GM18909 (cell line): ENCODE results near the gene POTEH.
"Not testable (repeated sequence)": the region's sequence is repeated elsewhere in the genome, so short reads cannot be mapped to it uniquely, and the experiment has no call there.

Source experiments
- ATAC-seq: cut with Tn5 transposase; IDR thresholded peaks from one replicate; pipeline ENCODE4 v1.9.1; 2021; ENCODE audit warnings: mild to moderate bottlenecking; ENCODE audit not compliant: unreplicated experiment, poor library complexity

The POTEH gene

DNA sequence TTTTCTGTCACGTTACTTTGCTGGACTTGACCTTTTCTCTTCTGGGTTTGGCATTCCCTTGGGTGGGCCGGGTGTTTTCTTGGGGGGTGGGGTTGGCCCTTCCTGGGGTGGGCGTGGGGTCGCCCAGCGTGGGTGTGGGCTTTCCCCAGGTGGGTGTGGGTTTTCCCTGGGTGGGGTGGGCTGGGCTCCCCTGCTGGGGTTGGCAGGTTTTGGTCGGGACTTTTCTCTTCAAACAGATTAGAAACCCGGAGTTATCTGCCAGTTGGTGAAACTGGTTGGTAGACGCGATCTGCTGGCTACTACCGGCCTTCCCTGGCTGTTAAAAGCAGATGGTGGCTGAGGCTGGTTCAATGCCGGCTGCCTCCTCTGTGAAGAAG lies at the start of gene POTEH:
Gene POTEH, plus strand, starts transcription at position 278 of the 377 bp plus-strand sequence. Its CDS starts 52 bp downstream, at position 330.
- not testable (repeated sequence) for ATAC-seq

DNA sequence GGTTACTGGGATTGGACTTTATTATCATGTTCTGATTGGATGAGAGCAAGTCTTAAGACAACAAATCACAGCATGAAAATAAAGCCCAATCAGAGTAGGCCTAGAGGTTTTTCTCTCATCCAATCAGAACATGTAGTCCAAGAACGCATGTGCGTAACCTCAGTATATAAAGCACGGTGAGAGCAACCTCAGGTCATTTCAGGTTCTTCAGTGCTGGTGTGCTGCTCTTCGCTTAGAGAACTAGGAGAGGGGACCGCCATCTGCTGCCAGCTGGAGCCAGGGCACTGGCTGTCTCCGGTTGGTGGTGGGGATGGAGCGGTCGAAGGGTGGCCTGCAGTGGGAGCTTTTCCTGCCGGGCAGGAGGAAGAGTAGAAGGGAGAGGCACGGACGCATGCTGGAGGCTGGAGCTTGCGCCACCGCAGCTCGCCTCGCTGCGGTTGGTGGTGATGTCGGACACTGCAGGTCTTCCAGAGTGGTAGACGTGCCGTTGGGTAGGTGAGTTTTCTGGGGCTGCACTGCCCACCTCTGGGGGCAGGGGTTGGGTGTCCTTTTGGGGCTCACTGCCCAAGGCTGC lies 47.5 kb upstream of the POTEH start:
- ATAC-seq = not testable (repeated sequence)

- not testable (repeated sequence) for ATAC-seq
Measured at GRCh38 chr22:15651954-15652353, 37.9 kb upstream of the POTEH start.

GRCh38 chr22:15652738-15653137 lies 37.1 kb upstream of the POTEH start:
- not testable (repeated sequence) for ATAC-seq

DNA sequence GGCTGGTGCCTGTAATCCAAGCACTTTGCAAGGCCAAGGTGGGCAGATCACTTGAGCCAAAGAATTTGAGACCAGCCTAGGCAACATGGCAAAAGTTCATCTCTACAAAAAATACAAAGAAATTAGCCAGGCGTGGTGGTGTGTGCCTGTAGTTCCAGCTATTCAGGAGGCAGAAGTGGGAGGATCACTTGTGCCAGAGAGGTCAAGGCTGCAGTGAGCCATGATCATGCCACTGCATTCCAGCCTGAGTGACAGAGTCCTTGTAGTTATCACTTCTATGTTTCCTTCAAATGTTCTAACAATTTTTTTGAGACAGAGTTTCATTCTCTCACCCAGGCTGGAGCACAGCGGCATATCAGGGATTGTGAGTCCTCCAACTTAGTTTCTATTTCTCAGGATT lies 36.6 kb upstream of the POTEH start:
- ATAC-seq = not testable (repeated sequence)

GRCh38 chr22:15661102-15661501 lies 28.7 kb upstream of the POTEH start:
- ATAC-seq = not testable (repeated sequence)

DNA sequence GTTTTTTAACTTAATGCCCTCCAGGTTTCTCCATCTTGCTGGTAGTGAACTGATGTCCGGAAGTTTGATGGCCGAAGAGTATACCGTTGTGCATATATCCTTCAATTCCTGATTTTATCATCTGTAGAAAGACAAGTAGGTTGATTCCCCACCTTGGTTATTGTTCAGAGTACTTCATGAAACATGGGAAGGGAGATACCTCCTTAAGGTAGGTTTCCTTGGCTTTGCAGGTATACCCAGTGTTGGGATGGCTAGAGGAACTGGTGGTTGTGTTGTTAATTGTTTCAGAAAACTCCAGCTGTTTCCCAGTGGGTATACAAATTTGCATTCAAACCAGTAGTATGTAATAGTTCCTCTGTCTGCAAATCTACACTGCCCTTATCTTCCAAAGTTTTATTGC lies 25.1 kb upstream of the POTEH start:
- ATAC-seq = not testable (repeated sequence)

GRCh38 chr22:15665478-15665877 lies 24.3 kb upstream of the POTEH start:
- ATAC-seq = not testable (repeated sequence)

DNA sequence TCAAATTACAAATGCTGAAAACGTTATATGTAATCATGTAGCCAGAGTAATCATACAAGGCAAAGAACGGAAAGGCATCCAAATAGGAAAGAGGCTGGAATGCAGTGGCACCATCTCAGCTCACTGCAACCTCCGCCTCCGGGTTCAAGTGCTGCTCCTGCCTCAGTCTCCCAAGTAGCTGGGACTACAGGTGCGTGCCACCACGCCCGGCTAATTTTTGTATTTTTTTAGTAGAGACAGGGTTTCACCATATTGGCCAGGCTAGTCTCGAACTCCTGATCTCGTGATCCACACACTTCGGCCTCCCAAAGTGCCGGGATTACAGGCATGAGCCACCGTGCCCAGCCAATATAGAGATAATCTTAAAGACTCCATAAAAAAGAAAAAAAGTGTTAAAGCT lies 20.4 kb upstream of the POTEH start:
- not testable (repeated sequence) for ATAC-seq

- ATAC-seq = not testable (repeated sequence)
Measured at GRCh38 chr22:15679702-15680101, 10.1 kb upstream of the POTEH start.

DNA sequence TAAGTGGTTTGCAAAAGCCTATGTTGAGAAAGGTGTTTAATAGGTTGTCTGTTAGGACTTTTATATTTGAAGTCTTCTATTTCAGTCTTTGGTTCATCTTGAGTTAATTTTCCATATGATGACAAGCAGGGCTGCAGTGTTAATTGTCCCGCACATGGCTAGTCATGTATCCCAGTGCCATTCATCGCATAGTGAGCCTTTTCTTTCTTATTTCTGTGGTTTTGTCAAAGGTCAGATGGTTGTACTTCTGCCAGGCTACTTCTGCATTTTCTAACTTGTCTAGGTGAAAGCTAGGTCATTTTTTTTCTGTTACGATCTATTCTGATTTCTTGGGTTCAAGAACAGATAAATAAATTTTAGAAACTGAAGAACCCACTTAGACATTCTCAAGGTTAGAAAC lies 5.7 kb upstream of the POTEH start:
- not testable (repeated sequence) for ATAC-seq

GRCh38 chr22:15684695-15685094 lies 5.1 kb upstream of the POTEH start:
- ATAC-seq = not testable (repeated sequence)

- ATAC-seq = not testable (repeated sequence)
Measured at GRCh38 chr22:15685641-15686040, 4.2 kb upstream of the POTEH start.

DNA sequence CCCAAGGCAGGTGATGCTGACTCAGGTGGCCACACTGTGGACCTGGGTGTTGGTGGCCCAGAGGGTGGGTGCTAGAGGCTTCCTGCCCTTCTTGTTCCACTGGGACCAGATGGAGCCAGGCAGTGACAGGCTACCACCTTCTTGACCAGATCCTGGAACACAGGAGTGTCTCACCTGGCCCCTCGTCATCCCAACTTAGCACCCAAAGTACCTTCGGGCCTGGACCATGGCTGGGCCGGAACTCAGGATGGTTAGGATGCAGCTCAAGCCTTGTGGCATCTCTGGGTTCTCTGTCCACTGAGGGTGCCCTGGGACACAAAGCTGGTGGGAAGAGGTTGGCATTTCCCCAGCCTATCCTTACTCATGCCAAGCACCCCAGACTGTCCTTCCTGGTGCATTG lies 2.7 kb upstream of the POTEH start:
- not testable (repeated sequence) for ATAC-seq

DNA sequence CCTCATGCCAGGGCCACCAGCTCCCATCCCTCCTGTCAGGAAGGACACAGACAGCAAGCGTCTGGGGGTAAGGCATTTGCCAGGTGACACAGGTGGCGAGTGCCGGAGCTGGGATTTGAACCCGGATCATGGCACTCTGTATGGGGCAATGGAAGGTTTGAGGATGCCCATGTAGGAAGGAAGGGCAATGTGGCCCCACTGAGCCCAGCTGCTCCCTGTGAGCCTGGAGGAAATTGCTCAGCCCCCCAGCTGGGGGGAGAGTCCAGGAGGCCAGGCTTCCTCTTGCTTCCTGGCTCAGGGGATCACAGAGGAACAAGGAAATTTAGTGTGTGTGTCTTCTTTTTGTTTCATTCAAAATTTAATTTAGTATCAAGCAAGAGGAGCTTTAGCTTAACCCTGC lies 2.1 kb upstream of the POTEH start:
- not testable (repeated sequence) for ATAC-seq

- not testable (repeated sequence) for ATAC-seq
Measured at GRCh38 chr22:15688090-15688489, 1.7 kb upstream of the POTEH start.

- not testable (repeated sequence) for ATAC-seq
Measured at GRCh38 chr22:15689012-15689748, 646 bp upstream of the POTEH start.

GRCh38 chr22:15713600-15713999 lies 23.8 kb downstream of the POTEH start:
- not testable (repeated sequence) for ATAC-seq

- ATAC-seq = not testable (repeated sequence)
Measured at GRCh38 chr22:15714125-15714524, 24.3 kb downstream of the POTEH start.

- not testable (repeated sequence) for ATAC-seq
Measured at GRCh38 chr22:15721884-15722283, 32.1 kb downstream of the POTEH start.

DNA sequence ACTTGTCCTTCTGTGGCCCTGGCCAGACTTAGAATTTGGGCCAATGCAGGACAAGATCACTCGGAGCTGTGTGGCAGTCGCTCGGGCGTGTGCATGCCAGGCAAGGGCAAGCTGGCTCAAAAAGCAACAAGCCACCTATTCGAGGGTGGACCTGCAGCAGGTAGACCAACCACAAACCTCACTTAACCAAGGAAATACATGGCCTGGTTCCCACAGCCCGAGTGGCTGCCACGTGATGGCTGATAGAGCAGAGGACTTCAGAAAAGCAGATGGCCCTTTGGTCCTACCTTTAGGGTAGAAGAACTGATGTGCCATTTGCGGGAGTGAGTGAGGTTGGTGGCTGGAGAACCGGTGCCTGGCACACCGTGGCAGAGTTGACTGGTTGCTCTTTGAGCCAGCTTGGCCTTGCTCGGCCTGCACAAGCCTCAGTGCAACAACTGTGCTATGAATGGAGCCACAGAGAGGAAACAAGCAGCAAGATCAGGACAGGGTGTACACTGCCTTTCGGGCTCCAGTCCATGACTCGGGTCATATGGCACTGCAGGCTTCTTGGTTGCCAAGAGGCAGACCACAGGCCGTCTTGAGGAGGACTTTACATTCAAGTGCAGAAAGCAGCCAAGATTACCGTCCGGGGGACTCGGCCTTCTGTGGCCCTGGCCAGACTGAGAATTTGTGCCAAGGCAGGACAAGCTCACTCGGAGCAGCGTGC lies 39.5 kb downstream of the POTEH start:
- ATAC-seq = not testable (repeated sequence)
